IPS-18c (cell line): ENCODE data around the gene AGBL4.

ENCODE experiments used
- H3K4me3 ChIP-seq: 2 replicates; pipeline ENCODE4 v1.7.0; 2013; ENCODE audit warnings: low read depth, mild to moderate bottlenecking, low read length, moderate library complexity; ENCODE audit not compliant: insufficient read depth
- H3K9me3 ChIP-seq: one replicate; pipeline ENCODE4 v1.6.1; 2013; ENCODE audit warnings: mild to moderate bottlenecking, low read length, moderate library complexity; ENCODE audit not compliant: control insufficient read depth, insufficient read depth

The AGBL4 gene

DNA sequence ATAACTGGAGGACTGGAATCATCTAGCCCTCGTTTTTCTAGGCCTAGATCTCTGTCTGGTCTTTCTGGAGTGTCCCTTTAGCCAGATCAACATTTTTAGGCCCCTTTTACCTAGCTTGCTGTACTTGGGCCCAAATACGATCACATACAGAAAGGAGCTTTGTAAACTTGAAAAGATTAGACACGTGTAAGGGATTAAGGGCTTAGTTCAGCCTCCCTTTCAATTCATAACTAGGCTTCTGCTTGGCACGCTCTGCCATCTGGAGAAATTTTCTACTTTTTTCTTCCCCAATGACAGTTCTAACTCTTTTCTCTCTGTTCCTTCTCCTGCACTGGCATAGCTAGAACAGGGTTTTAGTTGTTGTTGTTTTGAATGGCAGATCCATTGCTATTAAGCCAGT lies 1093.7 kb downstream of the AGBL4 start:
- Histone ChIP-seq H3K4me3 (no peak overlapping the region), H3K9me3 (no peaks in the 10 kb centered on the region)

DNA sequence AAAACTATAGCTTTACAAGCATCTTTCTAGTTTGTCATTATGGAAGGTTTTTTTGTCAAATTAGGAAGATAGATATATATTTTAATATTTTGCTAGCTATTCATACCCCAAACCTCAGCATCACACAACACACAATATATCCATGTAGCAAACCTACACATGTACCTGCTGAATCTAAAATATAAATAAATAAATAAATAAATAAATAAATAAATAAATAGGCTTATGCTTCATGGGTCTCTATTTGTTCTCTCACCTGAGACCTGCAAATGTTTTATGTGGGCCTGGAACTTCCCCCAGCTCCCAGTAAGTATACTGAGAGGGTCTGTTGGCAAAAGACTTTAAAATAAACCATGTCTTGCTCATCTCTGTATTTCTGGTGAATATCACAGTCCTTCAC lies 1099.7 kb downstream of the AGBL4 start:
- Histone ChIP-seq H3K4me3 (no peak overlapping the region), H3K9me3 (no peaks in the 10 kb centered on the region)

- Histone ChIP-seq H3K9me3 (no peaks in the 10 kb centered on the region), H3K4me3 (no peak overlapping the region)
These were observed 1100.6 kb downstream of the AGBL4 start for GRCh38 chr1:48923116-48923515.

- Histone ChIP-seq H3K4me3 (no peak overlapping the region), H3K9me3 (no peaks in the 10 kb centered on the region)
These were observed 1102.9 kb downstream of the AGBL4 start for GRCh38 chr1:48920851-48921250.

- Histone ChIP-seq H3K4me3 (no peak overlapping the region), H3K9me3 (no peaks in the 10 kb centered on the region)
These were observed 1105.7 kb downstream of the AGBL4 start for GRCh38 chr1:48917901-48918603.

DNA sequence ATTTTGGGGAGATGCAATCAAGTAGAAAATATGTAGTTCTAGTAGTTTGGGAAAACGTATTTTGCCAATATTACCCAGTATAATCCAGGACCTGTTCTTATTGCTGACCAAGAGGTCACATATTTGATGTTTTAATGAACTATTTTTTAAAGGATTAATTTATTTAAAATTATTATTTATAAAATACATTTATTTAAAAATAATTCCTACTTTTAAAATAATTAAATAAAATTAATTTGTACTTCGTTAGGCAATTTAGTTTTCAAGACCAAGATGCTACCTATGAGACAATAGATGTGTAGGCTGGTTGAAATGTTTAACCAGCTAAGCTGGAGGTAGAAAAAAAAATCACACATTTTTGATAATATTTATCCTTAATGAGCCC lies 1106.7 kb downstream of the AGBL4 start:
- no peaks in the 10 kb centered on the region for H3K9me3 ChIP-seq

DNA sequence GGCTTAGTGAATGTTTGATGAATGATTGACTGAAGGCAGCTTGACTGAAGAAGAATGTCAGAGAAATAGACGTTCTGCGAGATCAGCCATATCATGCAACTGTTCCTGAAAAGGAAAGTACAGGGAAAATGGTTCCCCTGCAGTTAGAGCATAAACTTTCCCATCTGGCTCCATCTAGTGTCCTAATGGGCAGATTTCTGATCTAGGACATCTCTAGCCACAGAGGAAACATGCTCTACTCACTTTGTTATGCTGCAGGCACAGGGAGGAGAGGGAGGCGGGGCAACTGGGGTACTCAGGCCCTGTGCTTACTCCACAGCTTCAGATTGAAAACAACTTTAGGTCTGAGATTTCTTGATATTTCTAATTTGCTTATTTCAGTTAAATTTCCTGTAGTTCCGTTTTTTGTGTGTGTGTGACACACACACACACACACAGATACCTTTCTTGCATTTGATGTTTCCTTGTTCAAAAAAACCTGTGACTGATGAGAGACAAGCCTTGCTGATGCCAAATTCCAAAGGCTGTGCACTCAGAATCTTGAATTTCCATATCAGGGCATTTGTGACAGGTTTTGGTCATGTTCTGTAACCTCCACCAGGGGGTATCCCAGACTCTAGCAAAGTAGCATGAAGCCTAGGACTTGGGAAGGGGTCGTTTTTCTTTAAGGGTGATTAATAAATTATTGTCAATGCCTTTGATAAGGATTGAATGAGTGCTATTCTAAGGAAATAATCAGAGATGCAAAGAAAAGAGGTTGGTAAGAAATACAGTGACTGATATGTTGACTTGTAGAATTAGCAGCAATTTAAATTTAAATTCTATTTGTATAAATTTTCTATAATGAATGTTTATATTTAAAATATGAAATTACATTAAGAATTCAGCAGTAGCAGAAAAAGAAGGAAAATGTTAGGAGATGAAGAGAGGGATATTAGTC lies 1107.4 kb downstream of the AGBL4 start:
- H3K4me3 ChIP-seq: no peak overlapping the region
- H3K9me3 ChIP-seq: no peaks in the 10 kb centered on the region

More for the DNA sequence above, 1106.7 kb downstream of the AGBL4 start:
- no peak overlapping the region for H3K4me3 ChIP-seq

- Histone ChIP-seq H3K4me3 (no peak overlapping the region), H3K9me3 (no peaks in the 10 kb centered on the region)
These were observed 1115.1 kb downstream of the AGBL4 start for GRCh38 chr1:48908606-48909005.

DNA sequence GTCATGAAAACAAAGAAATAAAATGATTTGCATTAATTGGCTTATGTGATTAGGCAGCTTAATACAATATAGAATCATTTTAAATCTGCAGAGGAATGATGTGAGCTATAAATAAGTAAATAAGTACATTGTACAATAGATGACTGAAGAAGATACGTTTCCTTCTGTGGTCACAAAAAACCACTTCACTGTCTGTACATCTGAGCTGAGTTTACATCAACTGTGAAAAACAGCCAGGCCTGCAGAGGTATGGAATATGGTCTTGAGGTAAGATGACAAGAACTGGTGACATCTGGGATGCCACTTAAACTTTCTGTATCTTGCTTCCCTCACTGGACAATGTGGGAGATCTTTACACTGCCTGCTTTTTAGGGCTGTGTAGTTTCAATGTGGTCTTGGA lies 1117.0 kb downstream of the AGBL4 start:
- Histone ChIP-seq H3K4me3 (no peak overlapping the region), H3K9me3 (no peaks in the 10 kb centered on the region)

DNA sequence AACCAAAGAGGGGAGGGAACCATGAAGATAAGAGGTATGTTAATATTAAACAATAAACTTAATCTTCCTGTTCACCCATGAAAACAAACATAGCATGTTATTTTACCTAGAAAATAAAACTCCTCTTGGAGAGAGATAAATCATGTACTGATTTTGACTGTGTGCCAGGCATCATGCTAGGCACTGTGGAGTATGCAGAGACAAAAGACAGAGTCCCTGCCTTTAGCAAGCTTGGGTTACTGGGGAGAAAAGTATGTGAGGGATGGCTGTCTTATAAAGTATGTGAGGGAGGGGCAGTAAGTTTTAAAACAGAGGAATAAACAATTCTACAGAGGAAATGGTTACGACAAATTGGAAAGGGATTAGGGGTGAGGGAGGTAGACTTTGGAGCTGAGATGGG lies 1117.6 kb downstream of the AGBL4 start:
- Histone ChIP-seq H3K4me3 (no peak overlapping the region), H3K9me3 (no peaks in the 10 kb centered on the region)

GRCh38 chr1:48903291-48903690 lies 1120.5 kb downstream of the AGBL4 start:
- no peaks in the 10 kb centered on the region for H3K9me3 ChIP-seq
- no peak overlapping the region for H3K4me3 ChIP-seq

GRCh38 chr1:48898894-48899293 lies 1124.9 kb downstream of the AGBL4 start:
- Histone ChIP-seq H3K4me3 (no peak overlapping the region), H3K9me3 (peaks cover under 1% of the 10 kb centered on the region)

GRCh38 chr1:48889615-48890014 lies 1134.1 kb downstream of the AGBL4 start:
- H3K9me3 ChIP-seq: peaks cover 4% of the 10 kb centered on the region
- no peak overlapping the region for H3K4me3 ChIP-seq

DNA sequence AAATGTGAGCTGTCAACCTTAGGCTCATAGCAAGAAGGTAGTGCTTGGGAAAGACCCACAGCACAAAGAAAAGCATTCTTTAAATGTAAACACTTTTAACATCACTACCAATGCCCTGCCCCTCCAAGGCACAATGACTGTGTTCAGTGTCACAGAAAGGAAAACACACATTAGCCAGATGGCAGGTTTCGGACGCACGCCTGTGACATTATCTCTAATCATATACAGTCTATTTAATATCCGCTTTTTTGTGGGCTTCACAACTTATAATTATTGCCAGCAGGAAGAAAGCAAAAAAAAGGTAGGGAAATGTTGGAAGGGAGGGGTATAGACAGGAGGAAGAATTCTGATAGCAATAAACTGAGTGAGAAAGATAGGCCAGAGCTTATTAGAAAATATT lies 1134.7 kb downstream of the AGBL4 start:
- Histone ChIP-seq H3K4me3 (no peak overlapping the region), H3K9me3 (peaks cover 4% of the 10 kb centered on the region)

- no peaks in the 10 kb centered on the region for H3K9me3 ChIP-seq
These were observed 1136.0 kb downstream of the AGBL4 start for GRCh38 chr1:48887796-48888195.

GRCh38 chr1:48882020-48882419 lies 1141.7 kb downstream of the AGBL4 start:
- Histone ChIP-seq H3K4me3 (no peak overlapping the region), H3K9me3 (no peaks in the 10 kb centered on the region)

More at GRCh38 chr1:48887796-48888195, 1136.0 kb downstream of the AGBL4 start:
- no peak overlapping the region for H3K4me3 ChIP-seq

DNA sequence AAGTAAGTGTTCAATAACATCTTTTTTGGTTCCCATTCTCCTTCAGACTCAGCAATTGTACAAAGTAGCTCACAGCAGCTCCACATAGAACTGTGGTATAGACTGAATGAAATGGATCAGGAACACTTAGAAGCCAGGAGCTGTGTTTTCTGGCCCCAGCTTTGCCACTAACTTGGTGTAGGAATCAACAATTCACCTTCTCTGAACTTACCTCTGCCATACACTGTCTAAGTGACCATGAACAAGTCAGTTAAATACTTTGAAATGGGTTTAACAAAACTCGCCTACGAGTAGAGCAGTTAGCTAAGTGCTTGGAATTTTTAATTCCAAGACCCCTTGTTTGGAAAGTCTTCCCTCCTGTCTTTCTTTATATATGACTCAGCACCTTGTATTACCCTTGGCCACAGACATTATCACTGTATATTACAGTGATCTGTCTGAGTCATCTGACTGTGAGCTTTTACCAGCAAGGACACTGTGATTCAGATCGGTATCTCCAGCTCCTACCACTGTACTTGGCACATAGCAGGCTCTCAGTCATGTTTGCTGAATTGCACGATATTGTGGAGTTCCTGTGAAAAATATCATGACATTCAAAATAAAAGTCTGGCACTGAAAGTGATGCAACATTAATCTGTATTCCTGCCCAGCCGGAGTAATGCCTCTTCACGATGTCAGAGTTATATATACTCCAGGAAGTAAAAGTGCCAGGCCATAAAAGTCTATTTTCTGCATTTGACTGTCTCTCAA lies 1145.4 kb downstream of the AGBL4 start:
- H3K4me3 ChIP-seq: no peak overlapping the region
- H3K9me3 ChIP-seq: no peaks in the 10 kb centered on the region
